GM21390 (cell line): Measurements from ENCODE around the gene ALDH3B1.

Experiments used
- ATAC-seq: cut with Tn5 transposase; IDR thresholded peaks from one replicate; pipeline ENCODE4 v1.9.1; 2021; ENCODE audit not compliant: unreplicated experiment

Gene ALDH3B1

DNA sequence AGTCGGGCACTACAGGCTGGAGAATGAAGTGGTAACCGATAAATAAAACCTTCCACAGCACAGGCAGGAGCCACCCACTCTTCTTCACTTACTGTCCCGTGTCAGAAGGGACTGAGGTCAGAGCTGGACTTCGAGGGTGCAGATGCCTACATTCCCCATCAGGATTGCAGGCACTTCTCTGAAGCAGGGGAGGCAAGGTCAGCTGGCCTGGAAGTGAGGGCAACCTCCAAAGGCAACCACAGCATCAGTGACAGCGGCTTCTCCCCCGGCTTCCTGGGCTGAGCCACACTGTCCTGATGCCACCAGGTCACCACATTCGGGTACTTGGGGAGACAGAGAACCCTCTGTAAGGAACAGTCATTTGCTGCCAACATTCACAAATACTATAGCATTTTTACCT, 51.4 kb downstream of the ALDH3B1 start:
- ATAC-seq, result no peak

DNA sequence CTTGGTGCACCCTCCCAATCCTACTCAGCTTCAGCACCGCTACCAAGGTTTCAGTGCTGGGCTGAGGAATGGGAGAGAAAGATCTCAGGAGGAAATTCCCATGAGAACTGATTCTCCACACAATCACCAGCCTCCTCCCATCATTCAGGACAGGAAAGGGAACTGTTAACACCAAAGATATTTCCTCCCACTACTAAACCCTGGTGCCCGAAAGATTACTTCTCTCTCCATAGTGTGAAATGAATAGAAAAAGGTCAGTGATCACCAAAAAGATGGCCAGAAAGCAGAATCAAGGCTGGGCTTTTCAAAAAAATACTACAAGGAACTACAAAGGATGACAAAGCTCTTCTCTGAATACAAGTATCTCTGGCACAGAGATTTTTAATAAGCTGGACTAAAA, 54.8 kb downstream of the ALDH3B1 start:
- no peak for ATAC-seq

DNA sequence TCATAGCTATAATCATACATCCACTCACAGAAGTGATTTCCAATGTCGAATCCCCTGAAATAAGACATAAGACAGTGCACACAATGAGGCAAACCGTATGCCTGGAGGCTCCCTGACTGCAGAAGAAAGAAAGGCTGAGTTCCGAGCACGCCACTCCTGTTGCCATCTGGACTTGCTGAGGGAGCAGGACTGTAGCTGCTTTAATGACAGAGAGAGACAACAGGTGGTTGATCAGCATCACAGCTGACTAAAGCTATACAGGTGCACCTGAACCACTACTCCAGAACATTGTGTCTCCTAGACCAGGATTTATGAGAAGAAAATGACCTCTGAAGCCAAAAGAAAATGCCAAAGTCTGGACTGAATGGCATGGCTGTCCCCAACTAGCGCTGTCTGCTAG, 55.7 kb downstream of the ALDH3B1 start:
- ATAC-seq, result no peak

DNA sequence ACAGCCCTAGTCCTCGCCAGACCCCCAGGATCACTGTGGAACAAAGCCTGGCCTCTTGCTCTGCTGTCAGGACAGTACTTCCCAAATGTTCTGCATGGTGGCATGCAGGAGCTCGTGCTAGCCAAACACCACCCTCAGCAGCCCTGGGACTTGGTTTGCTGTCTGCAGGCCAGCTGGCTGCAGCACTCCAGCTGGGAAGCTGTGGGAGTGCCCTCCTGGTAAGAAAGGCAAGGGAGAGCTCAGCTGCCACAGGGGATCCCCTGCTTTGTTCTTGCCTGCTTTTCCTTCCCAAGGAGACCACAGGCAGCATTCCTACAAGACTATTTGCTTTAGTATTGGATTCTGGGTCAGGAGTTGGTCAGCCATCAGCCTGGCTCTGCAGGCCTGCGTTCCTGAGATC, 56.6 kb downstream of the ALDH3B1 start:
- ATAC-seq, result no peak

DNA sequence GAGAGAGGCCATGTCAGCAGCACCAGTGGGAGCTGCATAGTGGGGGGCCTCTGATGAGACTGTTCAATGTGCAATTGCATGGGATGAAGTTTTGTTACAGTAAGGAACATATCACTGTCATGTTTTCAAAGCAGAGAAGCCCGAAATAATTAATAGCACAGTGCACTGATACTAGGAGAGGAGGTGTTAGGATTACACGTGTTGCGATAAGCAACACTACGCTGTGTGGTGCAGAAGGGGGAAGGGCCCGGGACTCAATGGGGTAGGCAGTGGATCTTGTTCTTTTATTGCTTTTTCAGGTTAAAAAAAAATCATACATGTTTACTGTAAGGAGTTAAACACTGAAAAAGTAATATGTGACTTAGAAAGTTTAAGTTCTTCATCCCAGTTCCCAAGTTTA, 57.9 kb downstream of the ALDH3B1 start:
- no peak for ATAC-seq

DNA sequence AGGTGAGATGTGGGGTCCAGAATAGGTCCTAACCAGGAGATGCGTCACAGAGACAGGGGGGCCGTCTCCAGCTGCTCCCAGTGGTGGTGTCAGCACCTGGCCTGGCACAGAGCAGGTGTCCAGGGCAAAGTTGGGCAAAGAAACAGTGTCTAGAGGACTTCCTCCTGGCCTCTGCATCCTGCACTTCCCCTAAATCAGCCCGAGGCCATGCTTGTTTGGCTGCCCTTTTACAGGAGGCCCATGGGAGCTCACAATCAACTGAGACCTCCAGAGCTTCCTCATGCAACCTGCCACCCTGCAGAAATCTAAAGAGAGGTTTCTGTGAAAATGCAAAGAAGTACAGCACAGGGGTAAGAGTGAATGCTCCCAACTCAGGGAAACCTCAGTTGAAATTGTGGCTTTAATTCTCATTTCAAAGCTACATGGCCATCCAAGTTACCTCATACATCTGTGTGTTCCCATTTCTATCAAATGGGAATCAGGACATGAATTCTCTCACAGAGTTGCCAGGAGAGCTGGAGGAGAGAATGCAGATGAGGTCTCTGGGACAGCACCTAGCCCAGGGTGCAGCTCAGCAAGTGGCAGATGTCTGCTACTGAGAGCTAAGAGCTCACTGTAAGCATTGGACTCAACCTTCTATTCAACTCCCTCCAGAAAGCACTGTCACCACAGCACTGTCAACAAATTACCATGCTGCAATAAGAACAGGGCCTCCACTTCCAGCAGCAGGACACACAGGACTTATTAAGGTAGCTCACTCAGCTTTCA, 61.3 kb downstream of the ALDH3B1 start:
- ATAC-seq, result no peak

DNA sequence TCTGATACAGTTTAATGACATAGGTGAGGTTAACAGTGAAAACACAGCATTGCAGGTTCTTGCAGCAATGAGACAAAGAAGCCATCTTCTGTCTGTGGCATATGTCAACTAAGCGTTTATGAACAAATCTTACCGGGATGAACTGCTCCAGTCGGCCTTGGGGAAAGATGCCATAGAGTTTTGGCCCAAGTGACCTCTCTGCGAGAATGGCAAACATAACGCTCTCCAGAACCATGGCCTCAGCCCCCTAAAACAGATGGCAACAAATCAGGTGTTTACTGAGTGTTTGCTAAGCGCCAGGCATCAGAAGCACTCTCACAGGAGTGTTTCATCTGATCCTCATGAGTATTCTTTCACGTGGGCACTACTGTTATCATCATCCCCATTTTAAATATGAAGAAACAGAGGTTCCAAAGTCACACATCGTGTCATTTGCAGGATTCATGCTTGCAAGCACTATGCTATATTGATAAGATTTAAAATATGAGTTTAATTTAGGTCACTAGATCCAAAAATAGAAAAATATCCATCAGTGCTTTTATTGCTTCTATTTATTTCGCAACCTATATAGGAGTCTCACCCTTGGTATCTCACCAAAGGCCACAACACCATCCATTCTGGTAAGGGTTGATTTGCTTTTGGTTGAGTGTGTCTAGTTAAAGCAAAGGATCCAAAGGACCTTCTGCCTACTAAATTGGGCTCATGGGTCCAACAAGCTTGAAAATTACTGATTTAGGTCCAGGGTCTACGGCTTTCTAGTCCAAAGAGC, 64.6 kb downstream of the ALDH3B1 start:
- no peak for ATAC-seq

DNA sequence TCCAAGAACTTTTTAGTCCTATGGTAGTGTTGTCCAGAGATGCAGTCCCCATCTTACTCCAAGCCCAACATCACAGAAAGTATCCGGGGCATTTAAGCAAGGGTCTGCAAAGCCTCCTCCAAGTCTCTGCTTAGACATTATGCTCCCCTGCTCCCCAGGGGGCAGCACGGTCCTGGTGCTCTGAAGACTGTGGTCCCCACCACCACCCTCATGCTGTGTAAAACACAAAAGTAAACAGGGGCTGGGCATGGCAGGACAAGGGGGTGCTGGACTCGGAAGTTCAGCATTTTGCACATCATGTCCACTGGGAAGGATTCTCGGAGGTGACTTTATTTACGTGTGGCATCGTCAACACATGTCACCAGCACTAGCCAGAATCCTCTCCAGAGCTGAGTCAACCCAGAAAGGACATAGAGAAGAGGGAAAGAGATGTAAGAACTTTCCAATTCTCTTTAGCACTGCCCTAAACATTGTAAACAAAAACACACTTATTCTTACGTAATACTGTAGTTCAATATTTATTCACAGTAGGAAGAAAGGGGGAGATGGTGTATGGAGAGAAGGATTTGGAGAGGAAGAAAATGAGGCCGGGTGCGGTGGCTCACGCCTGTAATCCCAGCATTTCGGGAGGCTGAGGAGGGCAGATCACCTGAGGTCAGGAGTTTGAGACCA, 66.4 kb downstream of the ALDH3B1 start:
- ATAC-seq, result no peak

DNA sequence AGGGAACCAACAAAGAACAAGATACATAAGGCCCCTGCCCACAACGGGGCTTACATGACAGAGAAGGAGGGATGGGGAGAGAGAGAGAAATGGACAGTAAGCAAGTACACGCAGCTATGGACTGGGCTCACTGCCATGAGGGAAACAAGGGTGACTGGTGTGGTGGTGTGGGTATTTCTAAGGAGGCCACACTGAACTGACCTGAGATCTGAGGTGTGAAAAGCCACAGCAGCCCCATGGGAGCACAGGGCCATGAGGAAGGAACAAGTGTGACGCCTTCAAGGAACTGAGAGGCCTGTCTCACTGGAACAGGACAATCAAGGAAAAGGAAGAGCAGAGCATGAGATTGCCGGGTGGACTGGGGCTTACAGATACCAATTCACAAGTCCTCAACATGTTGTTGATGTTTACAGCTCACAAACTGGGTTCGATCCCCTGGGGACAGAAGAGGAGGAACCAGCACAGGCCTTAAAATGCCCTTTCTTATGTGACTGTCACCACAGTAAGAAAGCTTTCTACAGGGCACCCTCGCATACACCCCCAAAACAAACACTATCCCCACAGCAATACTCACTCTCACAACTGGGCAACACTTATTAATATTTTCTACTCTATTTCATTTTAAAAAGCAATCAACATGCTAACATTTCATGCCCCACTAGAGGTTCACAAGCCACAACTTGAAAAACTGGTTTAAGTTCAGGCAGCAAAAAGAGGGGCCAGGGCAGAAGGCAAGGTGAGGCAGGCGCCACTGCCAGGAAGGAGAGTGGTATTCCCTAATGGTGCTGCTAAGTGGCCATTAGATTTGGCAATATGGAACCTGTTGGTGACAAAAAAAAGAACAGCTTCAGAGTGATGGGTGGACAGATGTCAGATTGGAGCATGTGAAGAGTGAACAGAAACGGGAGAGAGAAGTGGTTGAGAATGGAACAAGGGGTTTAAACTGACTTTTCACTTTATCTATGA, 67.8 kb downstream of the ALDH3B1 start:
- no peak for ATAC-seq
